HL-60 (cell line): ENCODE results near the gene KCNG3.

Experiments
- DNase-seq, 2 experiments: peaks; one replicate each; pipeline ENCODE4 v3.0.0-alpha.2; 2010 to 2020; ENCODE audit warnings: low read depth in 1 of 2, low spot score in 1 of 2
- H3K27ac ChIP-seq: fragments of 250-450 bp; sonication (Bioruptor Pico); replicated peaks from 2 replicates; pipeline ENCODE4 v1.5.1; 2020; ENCODE audit warnings: mild to moderate bottlenecking, moderate library complexity
- H3K27me3 ChIP-seq: fragments of 250-450 bp; sonication (Bioruptor Pico); 2 replicates; pipeline ENCODE4 v1.5.1; 2021; ENCODE audit warnings: mild to moderate bottlenecking, moderate library complexity; ENCODE audit not compliant: insufficient read depth, poor library complexity, severe bottlenecking
- H3K4me3 ChIP-seq: replicated peaks from 2 replicates; pipeline ENCODE4 v1.5.1; 2011; ENCODE audit warnings: mild to moderate bottlenecking, control low read depth, low read length; ENCODE audit not compliant: insufficient read depth
- CTCF ChIP-seq: IDR thresholded peaks from one replicate; pipeline ENCODE4 v1.5.1; 2011; ENCODE audit warnings: low read length, control low read depth, inconsistent platforms; ENCODE audit not compliant: insufficient read depth
- GABPA ChIP-seq: IDR thresholded peaks from 2 replicates; pipeline ENCODE4 v1.6.1; 2012; ENCODE audit warnings: low read depth
- POLR2AphosphoS5 ChIP-seq: IDR thresholded peaks from 2 replicates; pipeline ENCODE4 v1.6.1; 2012; ENCODE audit warnings: low read depth
- REST ChIP-seq: IDR thresholded peaks from 2 replicates; pipeline ENCODE4 v1.6.1; 2012; ENCODE audit warnings: low read depth; ENCODE audit not compliant: insufficient replicate concordance
- SPI1 ChIP-seq: IDR thresholded peaks from 2 replicates; pipeline ENCODE4 v1.6.1; 2012; ENCODE audit warnings: low read depth, mild to moderate bottlenecking, borderline replicate concordance

Gene KCNG3

GRCh38 chr2:42425697-42426096 is 68.1 kb downstream of the KCNG3 start:
- no peak for DNase-seq
- TF ChIP-seq CTCF: no peak
- no peak for TF ChIP-seq REST
- TF ChIP-seq SPI1: no peak
- no peak for TF ChIP-seq GABPA
- no peak for TF ChIP-seq POLR2AphosphoS5

GRCh38 chr2:42424033-42424432 is 69.7 kb downstream of the KCNG3 start:
- Histone ChIP-seq H3K27ac (no peak overlapping the region), H3K4me3 (no peak overlapping the region), H3K27me3 (no peaks in the 10 kb centered on the region)
- TF ChIP-seq SPI1: no peak
- no peak for TF ChIP-seq POLR2AphosphoS5
- TF ChIP-seq REST: no peak
- TF ChIP-seq CTCF: no peak
- TF ChIP-seq GABPA: no peak
- DNase-seq: no peak

More at GRCh38 chr2:42425697-42426096, 68.1 kb downstream of the KCNG3 start:
- H3K27me3 ChIP-seq: no peaks in the 10 kb centered on the region
- H3K4me3 ChIP-seq: no peak overlapping the region
- H3K27ac ChIP-seq: no peak overlapping the region

GRCh38 chr2:42421601-42422239 is 72.1 kb downstream of the KCNG3 start:
- no peak overlapping the region for H3K27ac ChIP-seq
- H3K27me3 ChIP-seq: no peaks in the 10 kb centered on the region
- DNase-seq: no peak
- no peak overlapping the region for H3K4me3 ChIP-seq
- TF ChIP-seq SPI1: no peak
- no peak for TF ChIP-seq GABPA
- TF ChIP-seq POLR2AphosphoS5: no peak
- no peak for TF ChIP-seq CTCF
- TF ChIP-seq REST: no peak
